K562 (cell line): ENCODE data around the gene CNTRL. TPM values are rescaled to one million over a fixed set of nuclear protein-coding genes. Genes with fewer than 3 reads are reported as not detected.

ENCODE experiments used
- ARNT ChIP-seq, 2 experiments: fragments of 450-650 bp; IDR thresholded peaks; 2 replicates each; pipeline ENCODE4 v1.6.1; 2016; ENCODE audit warnings: mild to moderate bottlenecking in 1 of 2
- ATF7 ChIP-seq: fragments of 450-650 bp; IDR thresholded peaks from 2 replicates; pipeline ENCODE4 v1.7.1; 2014; ENCODE audit warnings: mild to moderate bottlenecking, moderate library complexity
- CBFB ChIP-seq: sonication (generic); formaldehyde crosslinking; IDR thresholded peaks from 2 replicates; pipeline ENCODE4 v1.4.0; 2020; ENCODE audit warnings: mild to moderate bottlenecking, missing genetic modification reagents
- CSDE1 ChIP-seq, 2 experiments: fragments of 450-650 bp; IDR thresholded peaks; 2 replicates each; pipeline ENCODE4 v1.6.1; 2016; ENCODE audit warnings: mild to moderate bottlenecking in 1 of 2
- FOSL1 ChIP-seq: fragments of 200-800 bp; sonication (Bioruptor generic); conservative IDR thresholded peaks from 2 replicates; pipeline ENCODE4 v1.6.1; 2016; ENCODE audit warnings: missing genetic modification characterization, missing compliant biosample characterization
- HDAC3 ChIP-seq: fragments of 450-650 bp; IDR thresholded peaks from 2 replicates; pipeline ENCODE4 v1.6.1; 2018; ENCODE audit warnings: borderline replicate concordance, mild to moderate bottlenecking, moderate library complexity; ENCODE audit not compliant: partially characterized antibody
- HLTF ChIP-seq: fragments of 450-650 bp; IDR thresholded peaks from 2 replicates; pipeline ENCODE4 v1.6.1; 2016
- HSF4 ChIP-seq: fragments of 250-450 bp; sonication (Bioruptor Pico); IDR thresholded peaks from 2 replicates; pipeline ENCODE4 v2.1.2; 2022; ENCODE audit warnings: mild to moderate bottlenecking, moderate library complexity, borderline replicate concordance
- KLF6 ChIP-seq: fragments of 250-450 bp; sonication (Bioruptor Pico); IDR thresholded peaks from 2 replicates; pipeline ENCODE4 v1.4.0; 2020; ENCODE audit warnings: mild to moderate bottlenecking, moderate library complexity, borderline replicate concordance
- MAFF ChIP-seq: IDR thresholded peaks from 2 replicates; pipeline ENCODE4 v1.6.1; 2012; ENCODE audit warnings: low read length, improper control_type of control experiment
- NFRKB ChIP-seq: fragments of 450-650 bp; IDR thresholded peaks from 2 replicates; pipeline ENCODE4 v1.6.1; 2016; ENCODE audit warnings: low read depth
- NFXL1 ChIP-seq: fragments of 450-650 bp; formaldehyde crosslinking; IDR thresholded peaks from 2 replicates; pipeline ENCODE4 v1.4.0; 2021; ENCODE audit warnings: mild to moderate bottlenecking
- PYGO2 ChIP-seq: fragments of 450-650 bp; IDR thresholded peaks from 2 replicates; pipeline ENCODE4 v1.6.1; 2016; ENCODE audit warnings: mild to moderate bottlenecking, missing genetic modification characterization, moderate library complexity, missing compliant biosample characterization
- SMAD3 ChIP-seq: fragments of 450-650 bp; formaldehyde crosslinking; conservative IDR thresholded peaks from 2 replicates; pipeline ENCODE4 v1.4.0; 2020; ENCODE audit warnings: mild to moderate bottlenecking
- STAT5B ChIP-seq: fragments of 250-450 bp; sonication (Bioruptor Pico); IDR thresholded peaks from 2 replicates; pipeline ENCODE4 v1.8.0; 2021; ENCODE audit warnings: mild to moderate bottlenecking, inconsistent platforms
- TAF7 ChIP-seq: fragments of 450-650 bp; IDR thresholded peaks from 2 replicates; pipeline ENCODE4 v1.6.1; 2016; ENCODE audit warnings: missing genetic modification characterization, missing compliant biosample characterization
- TEAD1 ChIP-seq, 2 experiments: fragments of 450-650 bp in 1 of 2; sonication (generic) in 1 of 2; formaldehyde crosslinking; IDR thresholded peaks; 2 replicates each; pipeline versions ENCODE4 v1.4.0 to v1.8.0; 2020 to 2022; ENCODE audit warnings: mild to moderate bottlenecking in 2 of 2, missing genetic modification reagents in 1 of 2
- TEAD4 ChIP-seq, 2 experiments: sonication (generic) in 1 of 2; formaldehyde crosslinking in 1 of 2; IDR thresholded peaks; 2 replicates each; pipeline versions ENCODE4 v1.6.1 to v1.8.0; 2012 to 2022; ENCODE audit warnings: borderline replicate concordance in 1 of 2, inconsistent platforms in 1 of 2, low read length in 1 of 2, mild to moderate bottlenecking in 1 of 2, missing genetic modification reagents in 1 of 2
- ZKSCAN1 ChIP-seq: fragments of 150-350 bp; IDR thresholded peaks from 2 replicates; pipeline ENCODE4 v1.6.1; 2016; ENCODE audit warnings: low read depth, low read length
- ZKSCAN8 ChIP-seq: fragments of 200-800 bp; sonication (Bioruptor generic); IDR thresholded peaks from 2 replicates; pipeline ENCODE4 v1.6.1; 2016; ENCODE audit warnings: missing genetic modification characterization, missing compliant biosample characterization
- ZNF644 ChIP-seq: fragments of 200-800 bp; sonication (Bioruptor generic); IDR thresholded peaks from 2 replicates; pipeline ENCODE4 v1.6.1; 2016; ENCODE audit warnings: low read depth, missing genetic modification characterization, missing compliant biosample characterization
- polyA plus RNA-seq, 8 experiments: library from polyadenylated mRNA; depleted of rRNA in 4 of 8; stranded (reverse) in 5 of 8; unstranded in 3 of 8; fragments of >200 nt; fragmentation: Nextera tagmentation in 2 of 8; fragmentation: Illumina TruSeq in 1 of 8; extraction: Ambion mirVana in 2 of 8; extraction: Trizol in 1 of 8; gene quantifications; 2 replicates each; pipeline versions ENCODE4 v1.2.1 to v1.2.3, GENCODE V29; 2011 to 2014; ENCODE audit warnings: inconsistent platforms in 1 of 8, missing spikeins in 1 of 8
- total RNA-seq, 7 experiments: library from RNA; depleted of rRNA in 6 of 7; stranded (reverse); fragments of >200 nt in 6 of 7; fragmentation: Illumina TruSeq in 2 of 7; extraction: Trizol in 2 of 7; gene quantifications; 2 replicates each; pipeline versions ENCODE4 v1.2.1 to v1.2.3, GENCODE V29; 2011 to 2021; ENCODE audit warnings: low replicate concordance in 1 of 7
- TF ChIP-seq, protein P1 (sequence below): fragments of 250-450 bp; sonication (Bioruptor Pico); IDR thresholded peaks from 2 replicates; pipeline ENCODE4 v1.4.0; 2020
- TF ChIP-seq, protein P2 (sequence below), 2 experiments: fragments of 450-650 bp in 1 of 2; sonication (generic) in 1 of 2; formaldehyde crosslinking in 1 of 2; IDR thresholded peaks in 1 of 2; conservative IDR thresholded peaks in 1 of 2; 2 replicates each; pipeline versions ENCODE4 v1.6.1 to v1.8.1; 2016 to 2023; ENCODE audit warnings: mild to moderate bottlenecking in 2 of 2, moderate library complexity in 2 of 2, inconsistent platforms in 1 of 2, missing genetic modification reagents in 1 of 2
- TF ChIP-seq, protein P3 (sequence below): fragments of 450-650 bp; formaldehyde crosslinking; IDR thresholded peaks from 2 replicates; pipeline ENCODE4 v1.4.0; 2020; ENCODE audit warnings: mild to moderate bottlenecking, moderate library complexity

The CNTRL gene
- total and polyA plus RNA-seq, 9 of the 15 experiments (the other 6 are each of a cell fraction or from before 2014, with no cell fraction given) = 9.2 to 28.9 (median 20.5) TPM

DNA sequence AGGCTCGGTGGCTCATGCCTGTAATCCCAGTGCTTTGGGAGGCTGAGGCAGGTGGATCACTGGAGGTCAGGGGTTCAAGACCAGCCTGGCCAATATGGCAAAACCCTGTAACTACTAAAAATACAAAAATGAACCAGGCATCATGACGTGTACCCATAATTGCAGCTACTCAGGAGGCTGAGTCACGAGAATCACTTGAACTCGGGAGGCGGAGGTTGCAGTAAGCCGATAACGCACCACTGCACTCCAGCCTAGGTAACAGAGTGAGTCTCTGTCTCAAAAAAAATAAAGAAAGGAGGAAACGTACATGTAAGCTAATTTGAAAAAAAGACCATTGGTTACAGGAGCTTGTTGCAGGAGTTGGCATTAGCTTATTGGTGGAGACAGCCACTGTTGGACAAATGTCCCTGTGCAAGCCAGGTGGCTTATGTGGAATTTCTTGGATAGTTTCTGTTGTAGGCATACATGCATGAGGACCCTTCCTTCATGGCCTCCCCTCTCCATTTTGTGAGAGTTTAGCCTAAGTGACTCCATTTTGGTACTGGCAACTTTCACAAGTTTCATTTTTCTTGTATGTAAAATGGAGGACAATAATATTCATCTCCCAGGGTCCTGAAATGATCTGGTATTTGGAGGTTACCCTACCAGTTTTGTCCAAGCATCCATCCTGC, 143.7 kb downstream of the CNTRL start (continued):
- TF ChIP-seq, protein P1, sequence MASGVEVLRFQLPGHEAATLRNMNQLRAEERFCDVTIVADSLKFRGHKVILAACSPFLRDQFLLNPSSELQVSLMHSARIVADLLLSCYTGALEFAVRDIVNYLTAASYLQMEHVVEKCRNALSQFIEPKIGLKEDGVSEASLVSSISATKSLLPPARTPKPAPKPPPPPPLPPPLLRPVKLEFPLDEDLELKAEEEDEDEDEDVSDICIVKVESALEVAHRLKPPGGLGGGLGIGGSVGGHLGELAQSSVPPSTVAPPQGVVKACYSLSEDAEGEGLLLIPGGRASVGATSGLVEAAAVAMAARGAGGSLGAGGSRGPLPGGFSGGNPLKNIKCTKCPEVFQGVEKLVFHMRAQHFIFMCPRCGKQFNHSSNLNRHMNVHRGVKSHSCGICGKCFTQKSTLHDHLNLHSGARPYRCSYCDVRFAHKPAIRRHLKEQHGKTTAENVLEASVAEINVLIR (CRISPR knock-in tag) = peak; percentile 77
- TF ChIP-seq STAT5B (CRISPR knock-in tag) (0 out of 2 replicates have a peak, but pooled peaks have one; percentile 56), SMAD3 (CRISPR knock-in tag) (peak; percentile 84), ARNT (IDR thresholded peaks at IDR 0.05) (peak in 1 of 2 experiments; percentile 39; a peak in 2 of 4 replicates), PYGO2 (peak; percentile 94), HSF4 (CRISPR knock-in tag) (peak; percentile 69; the same call in 1 of the 2 replicates), TEAD4 (IDR thresholded peaks at IDR 0.05; ENCODE audit: low read length) (no peak), TEAD4 (CRISPR knock-in tag; IDR thresholded peaks at IDR 0.05; ENCODE audit: borderline replicate concordance) (no peak), NFXL1 (CRISPR knock-in tag) (peak; percentile 86; the same call in 1 of the 2 replicates), TEAD1 (CRISPR knock-in tag; IDR thresholded peaks at IDR 0.05) (peak in 1 of 2 experiments; percentile 76; a peak in 2 of 4 replicates), ATF7 (peak; percentile 45; the same call in 1 of the 2 replicates), FOSL1 (tag) (peak; percentile 90), CSDE1 (IDR thresholded peaks at IDR 0.05) (no peak), HLTF (no peak), MAFF (peak; percentile 35; the same call in 1 of the 2 replicates), KLF6 (CRISPR knock-in tag) (peak; percentile 89), HDAC3 (no peak), ZKSCAN1 (0 out of 2 replicates have a peak, but pooled peaks have one; percentile 45), CBFB (CRISPR knock-in tag) (0 out of 2 replicates have a peak, but pooled peaks have one; percentile 42), ZKSCAN8 (CRISPR knock-in tag) (peak; percentile 84), TAF7 (tag) (peak; percentile 52; the same call in 1 of the 2 replicates), NFRKB (0 out of 2 replicates have a peak, but pooled peaks have one; percentile 14), ZNF644 (tag) (peak; percentile 93; the same call in 1 of the 2 replicates)
- TF ChIP-seq, protein P2, sequence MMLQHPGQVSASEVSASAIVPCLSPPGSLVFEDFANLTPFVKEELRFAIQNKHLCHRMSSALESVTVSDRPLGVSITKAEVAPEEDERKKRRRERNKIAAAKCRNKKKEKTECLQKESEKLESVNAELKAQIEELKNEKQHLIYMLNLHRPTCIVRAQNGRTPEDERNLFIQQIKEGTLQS (IDR thresholded peaks at IDR 0.05) = no peak; the same call in none of the 2 replicates
- TF ChIP-seq, protein P2 (CRISPR knock-in tag; conservative IDR thresholded peaks at IDR 0.05) = 0 out of 2 replicates have a peak, but pooled peaks have one; percentile 42
- TF ChIP-seq, protein P3, sequence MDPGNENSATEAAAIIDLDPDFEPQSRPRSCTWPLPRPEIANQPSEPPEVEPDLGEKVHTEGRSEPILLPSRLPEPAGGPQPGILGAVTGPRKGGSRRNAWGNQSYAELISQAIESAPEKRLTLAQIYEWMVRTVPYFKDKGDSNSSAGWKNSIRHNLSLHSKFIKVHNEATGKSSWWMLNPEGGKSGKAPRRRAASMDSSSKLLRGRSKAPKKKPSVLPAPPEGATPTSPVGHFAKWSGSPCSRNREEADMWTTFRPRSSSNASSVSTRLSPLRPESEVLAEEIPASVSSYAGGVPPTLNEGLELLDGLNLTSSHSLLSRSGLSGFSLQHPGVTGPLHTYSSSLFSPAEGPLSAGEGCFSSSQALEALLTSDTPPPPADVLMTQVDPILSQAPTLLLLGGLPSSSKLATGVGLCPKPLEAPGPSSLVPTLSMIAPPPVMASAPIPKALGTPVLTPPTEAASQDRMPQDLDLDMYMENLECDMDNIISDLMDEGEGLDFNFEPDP (CRISPR knock-in tag) = peak; percentile 79
